ENCODE data around the gene JPH3. TPM values are rescaled to one million over a fixed set of nuclear protein-coding genes. Genes with fewer than 3 reads are reported as not detected.

Gene JPH3
- total RNA-seq, 1 experiment from 2014 or later, result 39.0 TPM

- TF ChIP-seq, protein P1, sequence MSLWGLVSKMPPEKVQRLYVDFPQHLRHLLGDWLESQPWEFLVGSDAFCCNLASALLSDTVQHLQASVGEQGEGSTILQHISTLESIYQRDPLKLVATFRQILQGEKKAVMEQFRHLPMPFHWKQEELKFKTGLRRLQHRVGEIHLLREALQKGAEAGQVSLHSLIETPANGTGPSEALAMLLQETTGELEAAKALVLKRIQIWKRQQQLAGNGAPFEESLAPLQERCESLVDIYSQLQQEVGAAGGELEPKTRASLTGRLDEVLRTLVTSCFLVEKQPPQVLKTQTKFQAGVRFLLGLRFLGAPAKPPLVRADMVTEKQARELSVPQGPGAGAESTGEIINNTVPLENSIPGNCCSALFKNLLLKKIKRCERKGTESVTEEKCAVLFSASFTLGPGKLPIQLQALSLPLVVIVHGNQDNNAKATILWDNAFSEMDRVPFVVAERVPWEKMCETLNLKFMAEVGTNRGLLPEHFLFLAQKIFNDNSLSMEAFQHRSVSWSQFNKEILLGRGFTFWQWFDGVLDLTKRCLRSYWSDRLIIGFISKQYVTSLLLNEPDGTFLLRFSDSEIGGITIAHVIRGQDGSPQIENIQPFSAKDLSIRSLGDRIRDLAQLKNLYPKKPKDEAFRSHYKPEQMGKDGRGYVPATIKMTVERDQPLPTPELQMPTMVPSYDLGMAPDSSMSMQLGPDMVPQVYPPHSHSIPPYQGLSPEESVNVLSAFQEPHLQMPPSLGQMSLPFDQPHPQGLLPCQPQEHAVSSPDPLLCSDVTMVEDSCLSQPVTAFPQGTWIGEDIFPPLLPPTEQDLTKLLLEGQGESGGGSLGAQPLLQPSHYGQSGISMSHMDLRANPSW (CRISPR knock-in tag; conservative IDR thresholded peaks at IDR 0.05; ENCODE audit: low read depth), result no peak
- TF ChIP-seq, protein P2, sequence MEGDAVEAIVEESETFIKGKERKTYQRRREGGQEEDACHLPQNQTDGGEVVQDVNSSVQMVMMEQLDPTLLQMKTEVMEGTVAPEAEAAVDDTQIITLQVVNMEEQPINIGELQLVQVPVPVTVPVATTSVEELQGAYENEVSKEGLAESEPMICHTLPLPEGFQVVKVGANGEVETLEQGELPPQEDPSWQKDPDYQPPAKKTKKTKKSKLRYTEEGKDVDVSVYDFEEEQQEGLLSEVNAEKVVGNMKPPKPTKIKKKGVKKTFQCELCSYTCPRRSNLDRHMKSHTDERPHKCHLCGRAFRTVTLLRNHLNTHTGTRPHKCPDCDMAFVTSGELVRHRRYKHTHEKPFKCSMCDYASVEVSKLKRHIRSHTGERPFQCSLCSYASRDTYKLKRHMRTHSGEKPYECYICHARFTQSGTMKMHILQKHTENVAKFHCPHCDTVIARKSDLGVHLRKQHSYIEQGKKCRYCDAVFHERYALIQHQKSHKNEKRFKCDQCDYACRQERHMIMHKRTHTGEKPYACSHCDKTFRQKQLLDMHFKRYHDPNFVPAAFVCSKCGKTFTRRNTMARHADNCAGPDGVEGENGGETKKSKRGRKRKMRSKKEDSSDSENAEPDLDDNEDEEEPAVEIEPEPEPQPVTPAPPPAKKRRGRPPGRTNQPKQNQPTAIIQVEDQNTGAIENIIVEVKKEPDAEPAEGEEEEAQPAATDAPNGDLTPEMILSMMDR (IDR thresholded peaks at IDR 0.05), result no peak
- TF ChIP-seq IRF1 (CRISPR knock-in tag; IDR thresholded peaks at IDR 0.05), result no peak
These were observed 29.3 kb upstream of the JPH3 start (continued) for GRCh38 chr16:87572959-87573358.

GRCh38 chr16:87575027-87575804 is 27.1 kb upstream of the JPH3 start:
- ATAC-seq, result peak; percentile 84
- Mint-ChIP-seq H3K9me3 (no peaks in the 10 kb centered on the region), H3K27ac (peak overlapping the region; percentile 71), H3K4me3 (peak overlapping the region; percentile 57), H3K36me3 (no peaks in the 10 kb centered on the region), H3K4me1 (peaks cover 33% of the 10 kb centered on the region), H3K27me3 (ENCODE audit: low read depth) (no peaks in the 10 kb centered on the region; the same call in 1 of the 2 replicates)
- DNase-seq (ENCODE audit: low spot score), result peak; percentile 77
- peak; percentile 65 for TF ChIP-seq MAX (CRISPR knock-in tag; IDR thresholded peaks at IDR 0.05)
- TF ChIP-seq, protein P3, sequence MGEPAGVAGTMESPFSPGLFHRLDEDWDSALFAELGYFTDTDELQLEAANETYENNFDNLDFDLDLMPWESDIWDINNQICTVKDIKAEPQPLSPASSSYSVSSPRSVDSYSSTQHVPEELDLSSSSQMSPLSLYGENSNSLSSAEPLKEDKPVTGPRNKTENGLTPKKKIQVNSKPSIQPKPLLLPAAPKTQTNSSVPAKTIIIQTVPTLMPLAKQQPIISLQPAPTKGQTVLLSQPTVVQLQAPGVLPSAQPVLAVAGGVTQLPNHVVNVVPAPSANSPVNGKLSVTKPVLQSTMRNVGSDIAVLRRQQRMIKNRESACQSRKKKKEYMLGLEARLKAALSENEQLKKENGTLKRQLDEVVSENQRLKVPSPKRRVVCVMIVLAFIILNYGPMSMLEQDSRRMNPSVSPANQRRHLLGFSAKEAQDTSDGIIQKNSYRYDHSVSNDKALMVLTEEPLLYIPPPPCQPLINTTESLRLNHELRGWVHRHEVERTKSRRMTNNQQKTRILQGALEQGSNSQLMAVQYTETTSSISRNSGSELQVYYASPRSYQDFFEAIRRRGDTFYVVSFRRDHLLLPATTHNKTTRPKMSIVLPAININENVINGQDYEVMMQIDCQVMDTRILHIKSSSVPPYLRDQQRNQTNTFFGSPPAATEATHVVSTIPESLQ (CRISPR knock-in tag; IDR thresholded peaks at IDR 0.05), result no peak
- TF ChIP-seq ZNF416 (CRISPR knock-in tag; IDR thresholded peaks at IDR 0.05), result no peak
- no peak for TF ChIP-seq CREM (CRISPR knock-in tag; IDR thresholded peaks at IDR 0.05)
- no peak for TF ChIP-seq E2F5 (CRISPR knock-in tag; IDR thresholded peaks at IDR 0.05)
- peak; percentile 96 for TF ChIP-seq ZNF263 (CRISPR knock-in tag; IDR thresholded peaks at IDR 0.05; ENCODE audit: low read depth)
- 0 out of 2 replicates have a peak, but pooled peaks have one; percentile 14 for TF ChIP-seq TEAD1 (CRISPR knock-in tag; IDR thresholded peaks at IDR 0.05)
- TF ChIP-seq, protein P4, sequence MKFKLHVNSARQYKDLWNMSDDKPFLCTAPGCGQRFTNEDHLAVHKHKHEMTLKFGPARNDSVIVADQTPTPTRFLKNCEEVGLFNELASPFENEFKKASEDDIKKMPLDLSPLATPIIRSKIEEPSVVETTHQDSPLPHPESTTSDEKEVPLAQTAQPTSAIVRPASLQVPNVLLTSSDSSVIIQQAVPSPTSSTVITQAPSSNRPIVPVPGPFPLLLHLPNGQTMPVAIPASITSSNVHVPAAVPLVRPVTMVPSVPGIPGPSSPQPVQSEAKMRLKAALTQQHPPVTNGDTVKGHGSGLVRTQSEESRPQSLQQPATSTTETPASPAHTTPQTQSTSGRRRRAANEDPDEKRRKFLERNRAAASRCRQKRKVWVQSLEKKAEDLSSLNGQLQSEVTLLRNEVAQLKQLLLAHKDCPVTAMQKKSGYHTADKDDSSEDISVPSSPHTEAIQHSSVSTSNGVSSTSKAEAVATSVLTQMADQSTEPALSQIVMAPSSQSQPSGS (CRISPR knock-in tag; IDR thresholded peaks at IDR 0.05; ENCODE audit: borderline replicate concordance, low read depth), result no peak
- POLR2A ChIA-PET, result no interaction called here
- CTCF ChIA-PET, result interaction anchor here (0.6 to 3.2 kb wide), 6 partner anchors 13 to 217 kb away, joined by 3 to 33 read pairs (median 4); no protein-coding TSS in a partner anchor
